ENCODE data around the gene NLRP14.

Gene NLRP14, protein sequence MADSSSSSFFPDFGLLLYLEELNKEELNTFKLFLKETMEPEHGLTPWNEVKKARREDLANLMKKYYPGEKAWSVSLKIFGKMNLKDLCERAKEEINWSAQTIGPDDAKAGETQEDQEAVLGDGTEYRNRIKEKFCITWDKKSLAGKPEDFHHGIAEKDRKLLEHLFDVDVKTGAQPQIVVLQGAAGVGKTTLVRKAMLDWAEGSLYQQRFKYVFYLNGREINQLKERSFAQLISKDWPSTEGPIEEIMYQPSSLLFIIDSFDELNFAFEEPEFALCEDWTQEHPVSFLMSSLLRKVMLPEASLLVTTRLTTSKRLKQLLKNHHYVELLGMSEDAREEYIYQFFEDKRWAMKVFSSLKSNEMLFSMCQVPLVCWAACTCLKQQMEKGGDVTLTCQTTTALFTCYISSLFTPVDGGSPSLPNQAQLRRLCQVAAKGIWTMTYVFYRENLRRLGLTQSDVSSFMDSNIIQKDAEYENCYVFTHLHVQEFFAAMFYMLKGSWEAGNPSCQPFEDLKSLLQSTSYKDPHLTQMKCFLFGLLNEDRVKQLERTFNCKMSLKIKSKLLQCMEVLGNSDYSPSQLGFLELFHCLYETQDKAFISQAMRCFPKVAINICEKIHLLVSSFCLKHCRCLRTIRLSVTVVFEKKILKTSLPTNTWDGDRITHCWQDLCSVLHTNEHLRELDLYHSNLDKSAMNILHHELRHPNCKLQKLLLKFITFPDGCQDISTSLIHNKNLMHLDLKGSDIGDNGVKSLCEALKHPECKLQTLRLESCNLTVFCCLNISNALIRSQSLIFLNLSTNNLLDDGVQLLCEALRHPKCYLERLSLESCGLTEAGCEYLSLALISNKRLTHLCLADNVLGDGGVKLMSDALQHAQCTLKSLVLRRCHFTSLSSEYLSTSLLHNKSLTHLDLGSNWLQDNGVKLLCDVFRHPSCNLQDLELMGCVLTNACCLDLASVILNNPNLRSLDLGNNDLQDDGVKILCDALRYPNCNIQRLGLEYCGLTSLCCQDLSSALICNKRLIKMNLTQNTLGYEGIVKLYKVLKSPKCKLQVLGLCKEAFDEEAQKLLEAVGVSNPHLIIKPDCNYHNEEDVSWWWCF

DNA sequence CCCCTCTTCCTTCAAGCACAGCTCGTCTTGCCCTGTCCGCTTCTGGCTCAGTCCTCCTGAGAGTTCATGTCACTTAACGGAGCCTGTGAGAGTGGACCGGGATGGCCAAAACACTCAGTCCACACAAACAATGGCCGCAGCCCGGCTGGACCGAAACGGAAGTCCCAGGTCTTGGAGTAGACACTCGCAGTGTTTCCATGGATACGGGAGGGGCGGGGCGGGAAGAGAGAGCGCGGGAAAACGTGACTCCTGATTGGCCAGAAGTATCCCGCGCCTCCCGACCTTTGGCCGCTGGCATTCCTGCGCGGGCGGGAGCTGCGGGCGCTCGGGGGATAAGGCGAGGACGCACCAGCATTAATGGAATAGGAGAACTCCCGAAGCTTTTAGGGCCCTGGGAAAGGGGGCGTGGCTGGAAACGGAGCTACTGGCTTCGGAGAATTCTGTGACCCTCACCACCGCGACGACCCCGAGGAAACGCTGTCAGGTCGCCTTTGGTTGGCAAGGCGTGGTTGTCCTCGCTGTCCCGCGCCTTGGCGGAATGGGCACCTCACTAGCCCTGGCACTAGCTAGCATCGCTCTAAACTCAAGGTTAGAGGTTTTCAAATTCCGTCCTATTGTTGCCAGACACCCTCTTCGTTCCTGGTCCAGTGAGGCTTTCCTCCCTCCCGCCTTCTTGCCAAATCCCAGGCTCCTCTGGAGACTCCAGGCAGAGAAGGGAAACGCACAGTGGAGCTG is at the start of gene NLRP14, which contains the start of gene ZNF214:
Gene NLRP14 (plus strand): TSS at position 297 of the 735 bp plus-strand sequence. CDS start 18,108 bp downstream, outside the sequence.
Gene ZNF214 (minus strand): TSS at position 164 of the 735 bp plus-strand sequence. CDS start 17,511 bp downstream, outside the sequence.
- DNase-seq (ENCODE audit: low read depth, low spot score) = peak; percentile 84

DNA sequence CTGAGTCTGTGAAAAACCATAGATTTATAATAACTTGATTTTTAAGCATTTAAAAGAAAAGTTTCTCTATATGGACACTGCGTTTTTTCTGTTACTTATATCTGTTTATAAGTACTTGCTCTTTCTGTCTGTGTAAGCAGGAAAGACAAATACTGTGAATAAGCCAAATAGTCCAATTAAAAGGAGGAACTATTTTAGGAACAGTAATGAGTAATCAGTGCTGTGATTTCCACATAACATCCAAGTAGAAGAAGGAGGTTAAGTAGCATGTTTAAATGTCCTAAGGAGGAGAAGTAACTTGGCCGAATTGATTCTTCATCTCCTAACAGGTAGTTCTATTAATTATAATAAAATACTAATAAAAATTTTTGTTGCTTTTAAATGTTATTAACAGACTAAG is 40.9 kb upstream of the NLRP14 start:
- no peak for DNase-seq (ENCODE audit: low read depth, low spot score)

DNA sequence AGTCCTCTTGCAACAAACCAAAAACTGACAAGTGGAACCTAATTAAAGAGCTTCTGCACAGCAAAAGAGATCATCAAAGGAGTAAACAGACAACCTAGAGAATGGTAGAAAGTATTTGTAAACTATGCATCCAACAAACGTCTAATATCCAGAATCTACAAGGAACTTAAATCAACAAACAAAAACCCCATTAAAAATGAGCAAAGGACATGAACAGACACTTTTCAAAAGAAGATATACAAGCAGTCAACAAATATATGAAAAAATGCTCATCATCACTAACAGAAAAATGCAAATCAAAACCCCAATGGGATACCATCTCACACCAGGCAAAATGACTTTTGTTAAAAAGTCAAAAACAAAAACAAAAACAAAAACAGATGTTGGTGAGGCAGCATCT is 33.8 kb upstream of the NLRP14 start:
- no peak for DNase-seq (ENCODE audit: low read depth, low spot score)

DNA sequence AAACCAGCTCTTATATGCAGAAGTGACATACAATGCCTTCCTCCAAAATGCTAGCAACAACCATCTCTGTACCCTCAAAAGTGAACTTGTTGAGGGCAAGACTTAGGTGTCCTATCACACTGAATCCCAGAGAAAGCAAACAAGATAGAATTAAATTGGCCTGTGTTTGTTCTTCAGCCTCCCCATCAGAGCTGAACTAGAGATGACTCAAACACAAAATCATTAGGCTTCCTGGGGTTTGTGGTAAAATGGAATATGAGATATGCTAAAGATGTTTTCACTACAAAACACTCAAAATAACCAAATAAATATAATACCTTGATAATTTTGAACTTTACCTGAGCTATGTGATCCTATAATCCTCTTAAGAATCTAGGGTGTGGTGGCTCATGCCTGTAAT is 31.8 kb upstream of the NLRP14 start:
- no peak for DNase-seq (ENCODE audit: low read depth, low spot score)

DNA sequence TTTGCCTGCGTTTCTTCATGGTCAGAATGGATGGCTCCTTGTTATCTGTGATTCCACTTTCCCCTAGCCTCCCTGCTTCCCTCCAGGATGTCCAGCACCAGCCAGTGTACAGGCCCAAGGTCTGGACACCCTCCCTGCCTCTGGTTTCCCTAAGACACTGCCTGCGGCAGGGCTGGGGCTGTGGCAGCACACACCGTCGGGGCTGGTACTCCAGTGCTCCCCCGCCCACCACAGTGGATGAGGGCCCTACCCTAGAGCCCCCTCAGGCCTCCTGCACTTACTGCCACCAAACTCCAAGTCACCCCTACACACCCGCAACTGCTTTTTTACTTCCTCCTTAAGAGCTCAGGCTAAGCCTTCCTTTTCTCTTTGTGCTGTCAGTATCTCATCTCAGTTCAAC is 29.1 kb upstream of the NLRP14 start:
- no peak for DNase-seq (ENCODE audit: low read depth, low spot score)

DNA sequence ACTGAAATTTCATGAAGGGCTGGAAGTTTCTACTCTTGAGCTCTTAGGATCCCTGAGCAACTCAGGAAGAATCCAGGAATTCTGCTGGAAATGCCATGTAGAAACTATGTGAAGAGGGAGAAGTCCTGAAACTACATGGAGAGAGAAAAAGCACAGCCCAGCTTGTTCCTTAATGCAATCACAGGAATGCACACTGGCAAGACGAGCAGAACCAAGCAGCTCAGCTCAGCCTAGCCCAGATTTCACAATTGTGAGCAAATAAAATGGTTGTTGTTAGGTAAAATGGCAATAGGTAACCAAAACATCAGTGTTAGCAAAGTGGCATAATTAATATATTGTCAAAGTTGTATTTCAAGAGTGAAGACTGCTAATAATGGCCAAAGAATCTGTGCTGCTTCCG is 28.3 kb upstream of the NLRP14 start:
- no peak for DNase-seq (ENCODE audit: low read depth, low spot score)

DNA sequence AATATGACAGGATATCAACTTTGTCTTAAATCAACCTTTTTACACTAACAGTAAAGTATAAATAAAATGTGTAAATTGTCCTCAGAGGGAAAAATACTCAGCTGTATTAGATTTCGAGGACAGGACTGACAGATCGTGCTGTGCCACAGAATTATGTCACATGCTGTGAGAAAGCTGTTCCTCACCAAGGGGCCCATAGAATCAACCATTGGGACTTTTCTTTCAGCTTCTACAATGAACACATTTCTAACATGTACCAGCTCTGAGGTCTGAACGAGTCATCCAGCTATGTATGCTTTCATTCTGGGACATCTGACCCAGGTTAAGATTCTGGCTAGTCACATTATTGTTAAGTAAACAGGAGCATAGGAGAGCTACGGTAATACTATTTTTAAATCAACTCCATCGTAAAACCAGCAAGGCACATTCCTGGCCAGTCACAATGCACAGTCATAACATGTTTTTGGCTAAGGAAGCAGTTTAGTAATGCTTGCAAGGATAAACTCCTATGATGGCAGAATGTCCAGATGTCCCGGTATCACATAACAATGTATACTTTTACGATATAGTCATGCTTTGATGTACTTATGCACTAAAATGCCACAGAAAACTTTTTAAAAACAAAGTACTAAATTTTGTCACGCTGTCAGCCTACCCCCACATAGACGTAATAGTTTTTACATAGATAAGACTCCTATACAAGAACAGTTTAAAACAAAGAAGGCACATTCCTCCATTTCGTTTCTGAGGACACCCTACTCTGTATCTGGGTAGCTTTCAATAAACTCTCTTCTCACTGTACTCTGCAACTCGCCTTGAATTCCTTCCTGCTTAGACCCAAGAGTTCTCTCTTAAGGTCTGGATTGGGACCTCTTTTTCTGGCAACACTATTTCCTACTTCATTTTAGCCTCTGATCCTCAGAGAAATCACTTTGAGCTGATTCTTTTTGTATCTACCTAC is 27.5 kb upstream of the NLRP14 start:
- DNase-seq (ENCODE audit: low read depth, low spot score) = peak; percentile 67

DNA sequence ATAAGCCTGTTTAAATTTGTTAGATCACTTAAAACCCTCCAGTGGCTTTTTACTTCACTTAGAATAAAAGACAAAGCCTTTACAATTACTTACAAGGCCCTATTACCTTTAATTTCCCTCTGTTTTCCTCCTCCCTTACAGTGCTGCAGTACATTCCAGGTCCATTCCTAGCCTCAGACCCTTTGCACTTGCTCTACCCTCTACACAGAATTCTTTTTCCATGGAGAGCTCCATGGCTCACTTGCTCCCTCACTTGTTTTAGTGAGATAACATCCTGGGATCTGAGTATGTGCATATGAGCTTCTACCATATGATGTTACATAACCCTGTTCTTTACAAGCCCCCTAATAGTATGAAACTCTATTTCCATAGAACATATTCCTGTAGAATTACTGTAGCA is 24.6 kb upstream of the NLRP14 start:
- DNase-seq (ENCODE audit: low read depth, low spot score) = no peak

DNA sequence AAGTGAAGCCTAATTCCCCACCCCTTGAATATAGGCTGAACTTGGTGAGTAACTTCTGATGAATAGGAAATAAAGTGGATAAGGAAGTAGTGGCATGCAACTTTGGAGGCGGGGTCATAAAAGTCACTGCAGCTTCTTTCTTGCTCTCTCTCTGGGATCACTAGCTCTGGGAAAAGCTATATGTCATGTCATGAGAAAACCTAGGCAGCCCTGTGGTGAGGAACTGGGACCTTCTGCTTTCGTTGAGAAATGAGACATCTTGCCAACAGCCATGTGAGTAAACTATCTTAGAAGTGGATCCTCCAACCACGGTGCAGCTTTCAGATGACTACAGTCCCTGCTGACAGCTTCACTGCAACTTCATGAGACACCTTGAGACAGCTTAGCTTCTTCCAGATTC is 15.8 kb upstream of the NLRP14 start:
- no peak for DNase-seq (ENCODE audit: low read depth, low spot score)

DNA sequence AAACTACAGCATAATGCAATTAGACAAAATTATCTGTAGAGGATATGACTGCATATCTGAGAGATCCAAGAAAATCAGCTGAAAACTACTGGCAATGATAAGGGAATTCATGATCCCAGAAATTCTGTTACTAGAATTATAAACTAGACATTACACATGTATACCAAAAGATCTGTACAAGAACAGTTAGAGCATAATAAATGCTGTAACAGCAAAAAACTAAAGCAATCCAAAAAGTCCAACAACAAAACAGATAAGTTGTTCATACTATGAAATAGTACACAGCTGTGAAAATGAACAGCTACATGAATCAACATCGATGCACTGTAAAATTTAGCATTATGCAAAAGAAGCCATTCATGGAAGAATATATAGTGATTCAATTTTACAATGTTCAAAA is 6.2 kb upstream of the NLRP14 start:
- DNase-seq (ENCODE audit: low read depth, low spot score) = no peak

DNA sequence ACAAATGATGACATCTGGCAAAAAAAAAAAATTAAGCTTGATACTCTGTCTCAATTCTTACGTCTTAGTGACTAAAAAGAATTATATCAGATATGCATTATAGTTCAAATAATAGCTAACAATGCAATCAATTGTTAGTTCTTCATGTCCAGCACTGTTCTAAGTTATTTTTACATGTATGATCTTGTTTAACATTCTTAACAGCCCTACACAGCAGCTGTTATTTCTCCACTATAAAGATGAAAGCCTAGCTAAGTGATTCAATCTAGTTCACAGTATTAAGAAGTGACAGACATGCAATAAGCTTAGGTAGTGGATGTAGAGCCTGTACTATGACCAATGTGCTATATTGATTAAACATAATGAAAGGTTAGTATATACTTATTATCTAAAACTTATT is 4.3 kb upstream of the NLRP14 start:
- DNase-seq (ENCODE audit: low read depth, low spot score) = no peak

DNA sequence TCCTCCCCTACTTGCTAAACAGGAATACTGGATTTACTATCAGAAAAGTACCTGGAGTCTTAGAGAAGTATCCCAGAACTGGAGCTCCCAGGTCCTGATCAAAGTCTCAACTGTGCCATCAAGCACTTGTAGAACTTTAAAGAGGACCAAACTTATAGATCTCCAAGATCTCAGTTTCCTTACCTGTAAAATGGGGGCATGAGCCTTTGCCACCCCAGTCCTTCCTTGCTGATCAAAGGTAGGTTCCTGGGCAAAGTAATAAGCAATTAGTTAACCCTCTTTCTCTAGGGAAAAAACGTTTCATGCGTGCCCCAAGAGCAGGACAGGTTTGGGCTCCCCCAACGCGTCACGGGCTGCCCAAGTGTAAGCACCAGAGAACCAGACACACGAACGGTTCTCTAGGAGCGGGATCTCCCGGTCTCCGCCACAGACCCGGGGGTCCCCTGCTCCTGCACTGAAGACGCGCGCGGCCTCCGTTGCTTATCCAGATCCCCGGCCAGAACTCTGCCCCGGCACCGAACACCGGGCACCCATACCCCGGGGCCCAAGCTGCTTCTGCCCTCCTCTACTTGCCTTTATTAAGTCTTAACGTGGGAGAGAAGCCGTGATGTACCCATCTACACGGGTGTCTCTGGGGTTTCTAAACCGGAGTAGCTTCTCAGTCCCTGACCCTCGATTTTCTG is 638 bp upstream of the NLRP14 start:
- DNase-seq (ENCODE audit: low read depth, low spot score) = no peak

DNA sequence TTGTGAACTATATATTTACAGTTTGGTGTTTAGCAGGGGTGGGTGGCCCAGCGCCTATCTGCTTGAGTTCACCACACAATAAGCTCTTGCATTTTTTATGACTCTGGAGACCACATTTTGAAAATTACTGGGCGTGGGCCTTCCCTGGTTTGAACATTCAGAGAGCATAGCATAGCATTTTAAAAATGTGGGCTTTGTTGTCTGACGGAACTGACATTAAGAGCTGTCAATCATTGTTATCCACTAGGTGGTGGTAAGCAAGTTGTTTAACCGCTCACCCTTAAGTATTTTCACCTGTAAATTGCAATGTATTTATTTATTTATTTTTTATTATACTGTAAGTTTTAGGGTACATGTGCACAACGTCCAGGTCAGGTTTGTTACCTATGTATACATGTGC is 1.0 kb downstream of the NLRP14 start:
- no peak for DNase-seq (ENCODE audit: low read depth, low spot score)

DNA sequence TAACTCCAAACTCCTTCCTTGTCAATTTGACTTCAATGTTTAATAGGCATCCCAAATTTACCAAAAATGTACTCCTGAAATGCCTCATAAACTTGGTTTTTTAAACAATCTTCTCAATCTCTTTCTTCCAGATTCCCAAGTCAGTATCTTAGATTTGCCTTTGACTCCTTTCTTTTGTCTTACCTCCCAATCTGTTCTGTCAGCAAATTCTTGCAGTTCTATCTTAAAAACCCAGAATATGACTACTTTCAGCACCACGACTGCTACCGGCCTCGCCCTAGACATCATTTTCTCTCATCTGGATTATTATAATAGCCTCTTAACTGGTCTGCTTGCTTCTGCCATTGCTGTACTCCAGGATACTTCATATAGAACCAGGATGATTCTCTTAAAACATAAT is 7.9 kb downstream of the NLRP14 start:
- DNase-seq (ENCODE audit: low read depth, low spot score) = no peak

DNA sequence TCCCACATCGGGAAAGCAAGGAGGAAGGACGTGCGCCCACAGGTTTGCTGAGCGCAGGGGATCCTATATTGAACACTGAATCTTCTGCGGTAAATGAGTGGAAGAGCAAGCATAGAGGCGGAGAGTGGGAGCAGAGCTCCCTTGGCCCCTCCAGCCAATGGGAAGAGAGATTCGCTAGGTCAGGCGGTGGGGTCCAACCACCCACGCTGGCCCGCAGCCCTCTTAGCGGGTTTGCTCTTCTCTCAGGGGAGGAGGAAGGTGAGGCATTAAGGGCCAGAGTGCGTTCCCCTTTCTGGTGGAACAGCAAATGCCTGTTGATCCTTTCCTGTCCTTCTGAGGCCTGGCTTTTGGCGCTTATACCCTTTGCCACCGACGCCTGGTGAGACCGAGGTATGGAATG is 10.6 kb downstream of the NLRP14 start:
- no peak for DNase-seq (ENCODE audit: low read depth, low spot score)

DNA sequence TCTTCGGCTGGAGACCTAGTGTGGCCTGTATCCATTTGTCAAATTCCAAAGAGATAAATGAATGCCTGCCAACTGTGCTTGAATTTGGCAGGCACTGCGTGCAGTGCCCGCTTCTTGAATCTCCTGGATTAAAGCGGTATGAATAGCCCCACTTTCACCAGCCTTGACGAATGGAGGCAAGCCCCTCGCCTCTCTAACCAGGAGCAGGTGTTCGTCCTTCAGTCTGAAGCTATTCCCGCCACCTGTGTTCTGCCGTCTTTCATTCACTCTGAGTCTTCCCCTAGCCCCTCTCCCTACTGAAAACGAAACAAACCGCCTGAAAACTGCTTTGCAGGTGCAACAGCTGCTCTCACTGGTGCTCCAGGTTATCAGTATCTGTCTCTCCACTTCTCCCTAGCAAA is 11.2 kb downstream of the NLRP14 start:
- DNase-seq (ENCODE audit: low read depth, low spot score) = no peak

DNA sequence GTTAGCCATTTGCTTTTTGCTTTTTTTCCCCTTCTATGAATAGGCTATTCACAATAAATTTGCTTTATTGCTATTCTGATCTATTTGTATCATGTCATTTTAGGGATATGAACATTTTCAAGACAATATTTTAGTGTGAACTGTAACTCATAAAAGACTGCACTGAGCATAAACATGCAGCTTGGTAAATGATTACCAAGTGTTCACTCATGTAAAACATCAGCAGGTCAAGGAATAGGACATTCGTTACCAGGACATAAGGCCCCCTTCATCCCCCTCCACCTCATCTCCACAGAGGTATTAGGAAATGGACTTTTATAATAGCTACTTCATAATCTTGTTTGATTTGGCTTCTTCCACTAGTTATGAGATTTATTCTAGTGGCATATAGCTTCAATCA is 12.4 kb downstream of the NLRP14 start:
- no peak for DNase-seq (ENCODE audit: low read depth, low spot score)

DNA sequence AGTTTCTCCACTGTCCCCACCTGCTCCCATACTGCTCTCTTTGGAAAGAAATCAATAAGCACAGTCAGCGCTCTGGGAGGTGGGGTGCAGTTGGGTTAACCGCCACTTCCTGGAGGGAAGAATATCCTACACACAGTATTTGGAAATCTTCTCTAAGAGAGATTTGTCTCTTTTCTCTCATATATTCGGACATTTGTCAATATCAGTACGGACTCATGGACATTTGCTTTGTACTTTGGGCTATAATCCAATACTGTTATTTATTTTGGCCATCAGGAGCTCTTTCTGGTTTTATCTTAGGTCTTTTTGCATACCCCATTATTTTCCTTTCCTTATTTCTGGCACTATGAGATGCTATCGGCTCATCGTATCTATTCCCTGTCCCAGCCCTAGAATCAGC is 13.7 kb downstream of the NLRP14 start:
- DNase-seq (ENCODE audit: low read depth, low spot score) = no peak

DNA sequence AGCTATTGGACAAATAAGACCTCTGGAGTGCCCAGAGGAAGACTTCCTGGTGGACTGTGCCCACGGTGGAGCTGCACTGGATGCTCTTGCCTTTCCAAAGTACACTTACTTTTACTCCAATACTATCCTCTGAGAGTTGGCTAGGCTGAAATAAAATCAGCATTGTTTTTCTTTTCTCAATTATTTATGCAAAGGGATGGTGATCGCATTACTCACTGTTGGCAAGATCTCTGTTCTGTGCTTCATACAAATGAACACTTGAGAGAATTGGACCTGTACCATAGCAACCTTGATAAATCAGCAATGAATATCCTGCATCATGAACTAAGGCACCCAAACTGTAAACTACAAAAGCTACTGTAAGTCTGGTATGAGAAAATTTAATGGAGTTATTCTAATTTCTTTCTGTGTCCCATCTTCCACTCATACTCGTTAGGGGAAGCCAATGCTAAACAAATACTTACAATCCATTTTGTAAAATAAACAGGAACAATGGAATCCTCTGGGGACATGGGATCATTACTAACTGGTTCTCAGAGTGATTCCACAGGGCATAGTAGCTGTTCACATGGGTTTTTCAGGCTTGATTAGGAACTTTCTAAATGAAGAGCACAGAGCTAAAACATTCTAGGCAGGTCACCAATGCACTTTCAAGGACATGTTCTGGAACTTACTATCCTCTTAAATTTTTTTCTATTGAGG is 26.3 kb downstream of the NLRP14 start:
- DNase-seq (ENCODE audit: low read depth, low spot score) = no peak

Measured in smooth muscle cell of the brain vasculature (primary cell).